H1 (cell line): ENCODE measurements around the gene LRFN3. TPM values are rescaled to one million over a fixed set of nuclear protein-coding genes. Genes with fewer than 3 reads are reported as not detected.

ENCODE experiments used
- CHD7 ChIP-seq: fragments of 300-600 bp; sonication (generic); IDR thresholded peaks from 2 replicates; pipeline ENCODE4 v1.7.1; 2012; ENCODE audit warnings: low read length, moderate library complexity, mild to moderate bottlenecking, inconsistent platforms; ENCODE audit not compliant: insufficient replicate concordance
- KDM1A ChIP-seq: fragments of 200-600, 300-600 bp; sonication (generic); IDR thresholded peaks from 2 replicates; pipeline ENCODE4 v1.7.1; 2016; ENCODE audit warnings: mild to moderate bottlenecking, low read length, borderline replicate concordance
- MAX ChIP-seq: IDR thresholded peaks from 2 replicates; pipeline ENCODE4 v1.6.1; 2012; ENCODE audit warnings: inconsistent platforms
- PHF8 ChIP-seq: fragments of 200-600 bp; sonication (generic); conservative IDR thresholded peaks from 2 replicates; pipeline ENCODE4 v1.7.1; 2012; ENCODE audit warnings: low read depth, mild to moderate bottlenecking, inconsistent platforms, low read length, moderate library complexity
- RFX5 ChIP-seq: IDR thresholded peaks from 2 replicates; pipeline ENCODE4 v1.6.1; 2011; ENCODE audit warnings: low read depth, low read length, improper control_type of control experiment, borderline replicate concordance
- SIRT6 ChIP-seq: IDR thresholded peaks from one replicate; pipeline ENCODE4 v1.7.1; 2012; ENCODE audit warnings: low read length, inconsistent platforms
- SP2 ChIP-seq: IDR thresholded peaks from 2 replicates; pipeline ENCODE4 v1.6.1; 2012; ENCODE audit warnings: mild to moderate bottlenecking, low read length, inconsistent platforms
- TCF12 ChIP-seq: IDR thresholded peaks from 2 replicates; pipeline ENCODE4 v1.6.1; 2011; ENCODE audit warnings: low read depth, mild to moderate bottlenecking, low read length
- USF2 ChIP-seq: IDR thresholded peaks from 2 replicates; pipeline ENCODE4 v1.6.1; 2011; ENCODE audit warnings: low read length, improper control_type of control experiment
- polyA plus RNA-seq, 7 experiments: library from polyadenylated mRNA; depleted of rRNA in 3 of 7; stranded (reverse) in 5 of 7; unstranded in 2 of 7; fragments of >200 nt in 5 of 7; fragments of 200-250 nt in 2 of 7; gene quantifications; 1 replicate in 5 of 7; 2 replicates in 1 of 7; 4 replicates in 1 of 7; pipeline versions ENCODE4 v1.2.1 to v1.2.3, GENCODE V29; 2011 to 2013; ENCODE audit warnings: missing spikeins in 2 of 7, mixed read lengths in 2 of 7
- total RNA-seq: library from RNA; stranded (reverse); fragmentation: NEBNext Ultra II Directional; extraction: Animal tissue kit (Norgen Biotek cat#: 25700); gene quantifications from 2 replicates; pipeline ENCODE4 v1.2.1, GENCODE V29; 2021

LRFN3 gene
- total and polyA plus RNA-seq, 2 of the 8 experiments (the other 6 are each of a cell fraction or from before 2014, with no cell fraction given), result 4.6 to 16.8 TPM

GRCh38 chr19:35931161-35931873 is 4.9 kb upstream of the LRFN3 start (continued):
- no peak for TF ChIP-seq CHD7
- no peak for TF ChIP-seq SIRT6
- TF ChIP-seq TCF12, result 0 out of 2 replicates have a peak, but pooled peaks have one; percentile 3
- no peak for TF ChIP-seq SP2
- TF ChIP-seq USF2, result peak; percentile 54
- peak; percentile 89 for TF ChIP-seq MAX
- TF ChIP-seq PHF8, result peak; percentile 63
- TF ChIP-seq KDM1A, result no peak
- no peak for TF ChIP-seq RFX5
